NT2/D1 (cell line): Measurements from ENCODE around the gene FLVCR1.
"Not testable (repeated sequence)": the region's sequence is repeated elsewhere in the genome, so short reads cannot be mapped to it uniquely, and the experiment has no call there.

Experiments used
- DNase-seq: peaks from one replicate; pipeline ENCODE4 v3.0.0-alpha.2; 2011; ENCODE audit warnings: low read depth, low spot score
- H3K27me3 ChIP-seq: 2 replicates; pipeline ENCODE4 v1.6.0; 2011; ENCODE audit warnings: mild to moderate bottlenecking; ENCODE audit not compliant: insufficient read length, insufficient read depth
- H3K36me3 ChIP-seq: 2 replicates; pipeline ENCODE4 v1.6.1; 2011; ENCODE audit warnings: mild to moderate bottlenecking, low read length, mixed read lengths; ENCODE audit not compliant: insufficient read depth, insufficient read length
- H3K4me1 ChIP-seq: 2 replicates; pipeline ENCODE4 v1.5.1; 2011; ENCODE audit not compliant: insufficient read depth, insufficient read length
- H3K4me3 ChIP-seq: 2 replicates; pipeline ENCODE4 v1.5.1; 2011; ENCODE audit warnings: low read depth; ENCODE audit not compliant: insufficient read length
- H3K9ac ChIP-seq: 2 replicates; pipeline ENCODE4 v1.6.0; 2011; ENCODE audit warnings: low read depth; ENCODE audit not compliant: insufficient read length
- H3K9me3 ChIP-seq: 2 replicates; pipeline ENCODE4 v1.5.1; 2011; ENCODE audit warnings: mild to moderate bottlenecking, low read length; ENCODE audit not compliant: insufficient read depth
- SUZ12 ChIP-seq: IDR thresholded peaks from 2 replicates; pipeline ENCODE4 v1.6.1; 2011; ENCODE audit not compliant: insufficient read length, insufficient read depth; ENCODE audit errors: extremely low read depth
- YY1 ChIP-seq: IDR thresholded peaks from 2 replicates; pipeline ENCODE4 v1.6.1; 2011; ENCODE audit not compliant: insufficient read length, insufficient read depth
- ZNF274 ChIP-seq: IDR thresholded peaks from 2 replicates; pipeline ENCODE4 v1.6.1; 2011; ENCODE audit warnings: mild to moderate bottlenecking, low read depth, low read length

The FLVCR1 gene

GRCh38 chr1:212825798-212826452 is 32.1 kb upstream of the FLVCR1 start:
- no peaks in the 10 kb centered on the region for H3K27me3 ChIP-seq
- no peak for DNase-seq
- no peaks in the 10 kb centered on the region for H3K4me1 ChIP-seq
- no peak overlapping the region for H3K9ac ChIP-seq
- no peaks in the 10 kb centered on the region for H3K36me3 ChIP-seq
- no peak overlapping the region for H3K4me3 ChIP-seq
- no peak for TF ChIP-seq SUZ12
- TF ChIP-seq ZNF274, result no peak
- TF ChIP-seq YY1, result no peak
- H3K9me3 ChIP-seq, result peaks cover 28% of the 10 kb centered on the region

GRCh38 chr1:212827171-212827776 is 30.8 kb upstream of the FLVCR1 start:
- no peaks in the 10 kb centered on the region for H3K27me3 ChIP-seq
- H3K36me3 ChIP-seq, result no peaks in the 10 kb centered on the region
- H3K4me3 ChIP-seq, result no peak overlapping the region
- no peak overlapping the region for H3K9ac ChIP-seq
- no peak for DNase-seq
- H3K4me1 ChIP-seq, result no peaks in the 10 kb centered on the region
- peaks cover 28% of the 10 kb centered on the region for H3K9me3 ChIP-seq
- no peak for TF ChIP-seq ZNF274
- TF ChIP-seq YY1, result no peak
- TF ChIP-seq SUZ12, result no peak

GRCh38 chr1:212827831-212828278 is 30.2 kb upstream of the FLVCR1 start:
- no peak for TF ChIP-seq SUZ12
- TF ChIP-seq ZNF274, result no peak
- TF ChIP-seq YY1, result no peak
- Histone ChIP-seq H3K9me3 (peaks cover 28% of the 10 kb centered on the region), H3K4me3 (no peak overlapping the region), H3K9ac (no peak overlapping the region), H3K36me3 (no peaks in the 10 kb centered on the region), H3K4me1 (no peaks in the 10 kb centered on the region), H3K27me3 (no peaks in the 10 kb centered on the region)
- no peak for DNase-seq

GRCh38 chr1:212828395-212828794 is 29.7 kb upstream of the FLVCR1 start:
- H3K4me1 ChIP-seq, result no peaks in the 10 kb centered on the region
- no peak overlapping the region for H3K9ac ChIP-seq
- no peak overlapping the region for H3K4me3 ChIP-seq
- H3K36me3 ChIP-seq, result no peaks in the 10 kb centered on the region
- DNase-seq, result no peak
- no peaks in the 10 kb centered on the region for H3K27me3 ChIP-seq
- peaks cover 28% of the 10 kb centered on the region for H3K9me3 ChIP-seq
- TF ChIP-seq SUZ12 (no peak), ZNF274 (no peak), YY1 (no peak)

- not testable (repeated sequence) for H3K9ac ChIP-seq
Observed at GRCh38 chr1:212833211-212834207, 24.6 kb upstream of the FLVCR1 start.

GRCh38 chr1:212838145-212838544 is 19.9 kb upstream of the FLVCR1 start:
- Histone ChIP-seq H3K4me1 (no peaks in the 10 kb centered on the region), H3K4me3 (no peak overlapping the region), H3K9me3 (no peaks in the 10 kb centered on the region), H3K27me3 (no peaks in the 10 kb centered on the region), H3K9ac (no peak overlapping the region), H3K36me3 (no peaks in the 10 kb centered on the region)
- no peak for DNase-seq
- TF ChIP-seq ZNF274, result no peak
- TF ChIP-seq YY1, result no peak
- TF ChIP-seq SUZ12, result no peak

More at GRCh38 chr1:212833211-212834207, 24.6 kb upstream of the FLVCR1 start:
- not testable (repeated sequence) for H3K4me1 ChIP-seq, H3K4me3 ChIP-seq, H3K36me3 ChIP-seq, DNase-seq, H3K27me3 ChIP-seq, H3K9me3 ChIP-seq

- not testable (repeated sequence) for H3K4me1 ChIP-seq, H3K9ac ChIP-seq, DNase-seq, H3K36me3 ChIP-seq, H3K4me3 ChIP-seq, H3K9me3 ChIP-seq, H3K27me3 ChIP-seq
Observed at GRCh38 chr1:212844521-212844920, 13.6 kb upstream of the FLVCR1 start.
